ENCODE measurements around the gene CNPPD1. TPM values are rescaled to one million over a fixed set of nuclear protein-coding genes. Genes with fewer than 3 reads are reported as not detected.

The CNPPD1 gene
- total RNA-seq, 1 donor from 2014 or later: 55.3 TPM

GRCh38 chr2:219160186-219161017 lies 16.3 kb downstream of the CNPPD1 start, which contains the start of gene NHEJ1:
NHEJ1 (minus strand) TSS chr2:219160815; CDS start chr2:219158362, 2,453 bp downstream.
- no peaks in the 10 kb centered on the region for H3K36me3 ChIP-seq (ENCODE audit: control insufficient read depth, insufficient read depth, low read length)
- DNase-seq (ENCODE audit: low read depth): peak; percentile 59

GRCh38 chr2:219159771-219160185 lies 16.9 kb downstream of the CNPPD1 start:
- no peaks in the 10 kb centered on the region for H3K27me3 ChIP-seq (ENCODE audit: control insufficient read depth, insufficient read depth, low read length)
- TF ChIP-seq CTCF (IDR thresholded peaks at IDR 0.05; ENCODE audit: insufficient read depth, low read length, poor library complexity, severe bottlenecking): no peak
- peak overlapping the region; percentile 82 for H3K4me3 ChIP-seq (ENCODE audit: low read depth, low read length)
- no peak for DNase-seq (ENCODE audit: low read depth)
- H3K36me3 ChIP-seq (ENCODE audit: control insufficient read depth, insufficient read depth, low read length): no peaks in the 10 kb centered on the region

More at GRCh38 chr2:219160186-219161017, 16.3 kb downstream of the CNPPD1 start, which contains the start of gene NHEJ1:
- no peaks in the 10 kb centered on the region for H3K27me3 ChIP-seq (ENCODE audit: control insufficient read depth, insufficient read depth, low read length)
- peak; percentile 98 for TF ChIP-seq CTCF (IDR thresholded peaks at IDR 0.05; ENCODE audit: insufficient read depth, low read length, poor library complexity, severe bottlenecking)
- H3K4me3 ChIP-seq (ENCODE audit: low read depth, low read length): peak within 1 kb of the TSS; percentile 82

- no peaks in the 10 kb centered on the region for H3K27me3 ChIP-seq (ENCODE audit: control insufficient read depth, insufficient read depth, low read length)
- no peak for DNase-seq (ENCODE audit: low read depth)
- H3K36me3 ChIP-seq (ENCODE audit: control insufficient read depth, insufficient read depth, low read length): no peaks in the 10 kb centered on the region
- no peak overlapping the region for H3K4me3 ChIP-seq (ENCODE audit: low read depth, low read length)
- no peak for TF ChIP-seq CTCF (IDR thresholded peaks at IDR 0.05; ENCODE audit: insufficient read depth, low read length, poor library complexity, severe bottlenecking)
These were observed 18.1 kb downstream of the CNPPD1 start for GRCh38 chr2:219158586-219158985.

GRCh38 chr2:219158025-219158424 lies 18.7 kb downstream of the CNPPD1 start:
- H3K36me3 ChIP-seq (ENCODE audit: control insufficient read depth, insufficient read depth, low read length): no peaks in the 10 kb centered on the region
- TF ChIP-seq CTCF (IDR thresholded peaks at IDR 0.05; ENCODE audit: insufficient read depth, low read length, poor library complexity, severe bottlenecking): no peak

GRCh38 chr2:219157396-219157795 lies 19.3 kb downstream of the CNPPD1 start:
- no peak overlapping the region for H3K4me3 ChIP-seq (ENCODE audit: low read depth, low read length)
- TF ChIP-seq CTCF (IDR thresholded peaks at IDR 0.05; ENCODE audit: insufficient read depth, low read length, poor library complexity, severe bottlenecking): no peak
- no peaks in the 10 kb centered on the region for H3K36me3 ChIP-seq (ENCODE audit: control insufficient read depth, insufficient read depth, low read length)
- H3K27me3 ChIP-seq (ENCODE audit: control insufficient read depth, insufficient read depth, low read length): no peaks in the 10 kb centered on the region
- DNase-seq (ENCODE audit: low read depth): no peak

More at GRCh38 chr2:219158025-219158424, 18.7 kb downstream of the CNPPD1 start:
- no peak for DNase-seq (ENCODE audit: low read depth)
- Histone ChIP-seq H3K4me3 (ENCODE audit: low read depth, low read length) (no peak overlapping the region), H3K27me3 (ENCODE audit: control insufficient read depth, insufficient read depth, low read length) (no peaks in the 10 kb centered on the region)
